Stimulated activated CD8-positive, alpha-beta memory T cell treated with anti-CD3 and anti-CD28 coated beads, Interleukin-4, amount 100 ng/mL, for 4 hours (primary cell): ENCODE results near the gene PADI2.

Source experiments
- DNase-seq, 2 donors: peaks; one replicate each; pipeline ENCODE4 v3.0.0-alpha.2; 2020; ENCODE audit warnings: low read depth in 2 of 2, low spot score in 1 of 2

The PADI2 gene

GRCh38 chr1:17119076-17119772 is at the start of gene PADI2:
TSS of gene PADI2 (minus strand) at chr1:17119451. CDS start at chr1:17119371, 80 bp downstream.
- DNase-seq, result peak in 1 of 2 donors; percentile 2

- no peak for DNase-seq
Observed at GRCh38 chr1:17168091-17168876, 49.0 kb upstream of the PADI2 start.

DNA sequence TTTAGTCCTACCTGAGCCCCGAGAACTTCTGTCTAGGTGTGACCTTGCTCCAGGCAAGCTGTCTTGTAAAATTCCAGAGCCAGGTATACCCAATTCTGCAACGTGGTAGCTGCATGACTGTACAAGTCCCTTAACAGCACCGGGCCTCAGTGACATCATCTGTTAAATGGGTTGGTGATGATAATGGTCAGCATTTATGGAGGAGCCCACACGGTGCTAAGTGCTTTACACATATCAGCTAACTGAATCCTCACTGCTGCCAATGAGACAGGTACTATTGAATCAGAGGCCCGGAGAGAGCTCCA is 48.5 kb upstream of the PADI2 start:
- DNase-seq, result no peak

GRCh38 chr1:17167041-17167785 is 48.0 kb upstream of the PADI2 start:
- no peak for DNase-seq

DNA sequence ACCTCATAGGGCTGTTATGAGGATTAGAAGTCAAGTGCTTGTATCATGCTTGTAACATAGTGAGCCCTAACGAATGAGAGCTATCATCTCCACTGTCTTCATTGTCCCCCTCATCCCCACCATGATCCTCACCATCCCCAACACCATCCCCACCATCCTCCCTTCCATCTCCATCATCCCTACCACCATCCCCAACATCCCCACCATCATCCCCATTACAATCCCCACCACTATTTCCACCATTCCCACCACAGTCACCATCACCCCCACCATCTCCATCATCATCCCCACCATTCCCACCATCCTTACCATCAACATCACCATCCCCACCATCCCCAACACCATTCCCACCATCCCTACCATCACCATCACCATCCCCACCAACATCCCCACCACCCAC is 46.6 kb upstream of the PADI2 start:
- DNase-seq, result no peak

DNA sequence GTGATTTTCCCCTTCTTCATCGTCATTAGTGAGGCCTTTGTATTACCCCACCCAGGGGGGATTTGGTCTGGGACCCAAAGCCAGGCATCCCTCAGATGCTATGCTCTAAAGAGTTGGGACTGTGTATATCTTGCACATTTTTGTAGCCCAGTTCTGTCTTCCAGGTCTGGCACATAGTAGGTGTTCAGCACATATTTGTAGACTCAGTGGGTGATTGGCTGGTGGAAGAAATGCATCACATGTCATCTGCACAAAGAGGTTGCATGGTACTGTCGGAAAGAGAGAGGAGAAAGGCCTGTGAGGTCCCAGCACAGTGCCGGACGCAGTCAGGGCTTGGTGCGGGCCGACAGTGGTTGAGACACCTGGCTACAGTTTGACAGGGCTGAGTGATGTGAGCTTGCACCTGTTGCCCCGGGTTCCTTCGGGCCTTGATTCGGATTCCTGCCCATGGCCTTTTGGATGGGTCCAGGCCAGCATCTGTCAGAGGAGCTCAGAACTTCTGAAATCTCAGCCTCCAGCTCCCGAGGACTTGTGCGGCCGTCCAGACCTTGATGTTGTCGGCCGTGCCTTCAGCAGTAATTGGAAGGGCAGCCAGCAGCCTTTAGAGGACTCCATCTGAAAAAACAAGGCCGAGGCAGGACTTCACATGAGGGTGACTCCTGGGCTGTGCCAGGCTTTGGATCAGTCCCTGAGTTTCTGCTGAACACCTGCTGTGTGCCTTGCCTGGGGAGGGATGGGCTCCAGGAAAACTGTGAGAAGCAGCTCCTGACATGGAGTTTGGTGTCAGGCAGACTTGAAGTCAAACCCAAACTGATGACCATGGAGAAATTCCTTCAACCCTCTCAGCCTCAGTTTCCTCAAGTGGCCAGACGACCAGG is 44.8 kb upstream of the PADI2 start:
- DNase-seq, result no peak

GRCh38 chr1:17163371-17163770 is 44.1 kb upstream of the PADI2 start:
- no peak for DNase-seq

DNA sequence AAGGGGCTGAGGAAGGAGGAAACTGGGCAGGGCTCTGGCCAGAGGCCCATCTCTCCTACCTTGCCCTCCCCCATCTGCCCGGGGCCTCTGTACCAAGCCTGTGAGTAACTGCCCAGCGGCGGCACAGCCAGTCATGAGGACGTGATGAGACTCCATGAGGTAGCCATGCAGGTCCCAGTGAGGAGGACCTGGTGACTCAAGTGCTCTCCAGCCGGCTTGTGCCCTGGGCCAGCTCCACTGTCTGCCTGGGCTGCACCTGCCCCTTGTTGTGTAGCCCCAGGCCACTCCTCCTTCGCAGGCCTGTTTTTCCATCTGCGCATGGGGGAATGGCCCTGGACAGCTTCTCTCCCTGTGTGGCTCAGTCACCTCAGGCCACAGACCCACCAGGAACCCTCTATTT is 43.7 kb upstream of the PADI2 start:
- no peak for DNase-seq

- DNase-seq, result no peak
Observed at GRCh38 chr1:17161926-17162800, 42.9 kb upstream of the PADI2 start.

DNA sequence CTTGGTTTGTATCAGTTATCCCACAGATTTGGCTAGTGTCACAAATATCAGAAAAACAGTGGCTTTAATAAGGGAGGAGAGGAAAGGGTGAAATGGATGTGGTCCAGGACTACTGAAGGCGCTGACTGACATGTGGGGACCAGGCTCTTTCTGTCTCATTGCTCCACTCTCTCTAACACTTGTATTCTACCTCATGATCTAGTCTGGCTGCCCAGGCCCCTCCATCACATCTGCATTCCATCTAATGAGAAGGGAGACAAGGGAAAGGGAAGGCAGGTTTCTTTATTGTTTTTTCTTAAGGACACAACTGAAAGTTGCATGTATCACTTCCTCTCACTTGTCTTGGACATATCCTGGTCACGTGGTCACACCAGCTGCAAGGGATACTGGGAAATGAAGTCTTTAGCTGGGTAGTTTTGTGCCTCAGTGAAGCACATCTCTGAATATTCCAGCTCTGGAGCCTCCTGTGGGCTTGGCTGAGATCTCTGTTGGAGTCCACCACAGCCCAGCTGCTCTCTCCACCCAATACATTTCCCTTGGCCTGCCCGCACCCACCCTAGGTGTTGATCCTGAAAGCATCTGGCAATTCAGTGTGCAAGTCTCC is 42.0 kb upstream of the PADI2 start:
- DNase-seq, result no peak

DNA sequence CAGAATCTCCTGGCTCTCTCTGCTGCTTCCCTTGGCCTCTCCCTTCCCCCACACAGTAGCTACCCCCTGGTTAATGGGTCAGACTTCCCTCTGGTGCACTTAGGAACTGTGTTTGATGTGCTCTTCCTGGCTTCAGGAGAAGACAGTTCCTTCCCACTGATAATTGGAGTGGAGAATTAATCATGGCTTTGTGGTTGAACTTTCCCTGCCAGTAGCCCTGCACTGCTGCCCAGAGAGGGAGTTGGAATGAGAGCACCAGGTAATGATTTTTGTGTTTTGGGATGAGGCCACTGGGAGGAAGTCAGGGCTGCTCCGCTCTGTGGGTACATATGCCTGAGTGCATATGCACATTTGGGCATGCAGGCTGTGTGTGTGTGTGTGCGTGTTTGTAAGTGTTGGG is 39.7 kb upstream of the PADI2 start:
- no peak for DNase-seq

- no peak for DNase-seq
Observed at GRCh38 chr1:17156108-17156507, 36.9 kb upstream of the PADI2 start.

GRCh38 chr1:17155257-17155920 is 36.1 kb upstream of the PADI2 start:
- no peak for DNase-seq

DNA sequence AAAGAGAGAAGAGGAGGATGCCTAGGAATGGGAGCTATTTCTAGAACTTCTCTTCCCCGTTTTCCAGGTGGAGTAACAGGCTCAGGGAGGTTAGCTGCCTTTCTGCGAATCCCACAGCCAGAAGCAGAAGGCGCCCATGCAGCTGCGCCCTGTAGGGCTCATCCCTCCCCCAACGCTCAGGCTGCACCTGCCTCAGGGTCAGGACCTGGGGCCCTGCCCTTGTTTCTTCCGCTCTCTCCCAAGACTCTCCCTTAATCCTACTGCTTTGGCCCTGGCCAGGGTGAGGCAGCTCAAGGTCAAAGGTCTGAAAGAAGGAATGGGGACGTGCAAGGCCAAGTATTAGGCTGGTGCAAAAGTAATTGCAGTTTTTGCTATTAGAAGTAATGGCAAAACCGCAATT is 30.5 kb upstream of the PADI2 start:
- no peak for DNase-seq

GRCh38 chr1:17148950-17149608 is 29.8 kb upstream of the PADI2 start:
- DNase-seq, result no peak

- DNase-seq, result no peak
Observed at GRCh38 chr1:17145648-17146047, 26.4 kb upstream of the PADI2 start.

GRCh38 chr1:17143760-17144159 is 24.5 kb upstream of the PADI2 start:
- DNase-seq, result no peak

- DNase-seq, result no peak
Observed at GRCh38 chr1:17141441-17142197, 22.4 kb upstream of the PADI2 start.
